ENCODE results near the gene LHFPL2. TPM values are rescaled to one million over a fixed set of nuclear protein-coding genes. Genes with fewer than 3 reads are reported as not detected.

Gene LHFPL2
- total RNA-seq, 3 donors from 2014 or later, result 44.8 to 63.6 (median 50.2) TPM

DNA sequence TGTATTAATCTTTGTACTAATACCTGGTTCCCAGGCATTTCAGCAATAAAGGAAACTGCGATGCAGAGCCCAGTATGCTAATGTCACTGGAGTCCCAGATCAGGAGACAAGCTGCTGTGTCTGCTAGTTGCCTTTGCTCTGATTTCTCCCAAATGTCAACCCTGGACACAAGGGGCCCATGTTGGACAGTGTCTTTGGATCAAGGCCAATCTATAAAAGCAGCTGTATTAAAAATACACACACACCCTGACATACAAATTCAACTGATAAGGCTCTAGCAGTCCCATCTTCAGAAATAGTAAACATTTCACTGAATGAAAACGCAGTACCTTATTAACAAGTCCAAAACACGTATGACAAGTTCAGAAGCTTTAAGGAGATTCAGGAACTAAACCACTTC lies 18.9 kb downstream of the LHFPL2 start:
- Histone ChIP-seq H3K4me3 (no peak overlapping the region), H3K36me3 (ENCODE audit: low read depth) (no peaks in the 10 kb centered on the region), H3K9me3 (no peaks in the 10 kb centered on the region), H3K4me1 (ENCODE audit: low read depth) (peaks cover 10% of the 10 kb centered on the region)
- no peak for DNase-seq
- TF ChIP-seq CTCF (IDR thresholded peaks at IDR 0.05), result no peak
- no peak for ATAC-seq
- intact Hi-C loops (cut with DNase I, micrococcal nuclease), result no loop called here

DNA sequence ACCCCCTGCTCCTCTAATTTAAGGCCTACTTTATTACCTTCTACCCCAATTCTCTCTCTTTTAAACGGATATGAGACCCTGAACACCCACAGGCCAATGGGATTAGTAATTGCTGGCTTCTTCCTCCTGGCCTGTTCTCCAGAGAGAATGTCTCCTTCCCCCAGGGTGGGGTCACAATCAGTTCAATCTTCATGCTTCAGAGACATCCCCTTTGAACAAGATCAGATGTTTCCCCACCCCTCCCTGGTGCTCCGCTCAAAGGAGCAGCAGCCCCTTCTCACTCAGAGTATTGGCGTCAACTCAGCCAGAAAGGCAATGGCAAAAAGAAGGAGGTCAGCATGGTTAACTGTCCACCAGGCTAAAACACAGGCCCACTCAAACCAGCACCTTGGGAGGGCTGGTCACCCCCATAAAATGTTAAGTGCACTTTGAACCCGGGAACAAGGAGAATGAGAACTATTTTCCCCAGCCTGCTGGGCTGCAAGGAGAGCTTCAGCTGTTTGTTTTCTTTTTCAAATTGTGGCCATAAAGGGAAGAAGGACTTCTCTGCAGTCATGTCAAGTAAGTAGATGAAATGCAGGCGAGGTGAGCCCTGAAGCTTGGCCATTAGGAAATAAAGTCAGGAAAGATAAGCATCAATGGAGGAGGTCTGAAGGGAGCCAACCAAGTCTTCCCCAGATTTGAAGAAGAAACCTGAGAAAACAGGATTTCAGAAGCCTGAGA lies 20.1 kb downstream of the LHFPL2 start:
- intact Hi-C loops (cut with DNase I, micrococcal nuclease), result no loop called here
- no peak for ATAC-seq

GRCh38 chr5:78627766-78628165 lies 20.8 kb downstream of the LHFPL2 start:
- no peak for TF ChIP-seq CTCF (IDR thresholded peaks at IDR 0.05)

More for the DNA sequence above, 20.1 kb downstream of the LHFPL2 start:
- DNase-seq, result no peak
- H3K36me3 ChIP-seq (ENCODE audit: low read depth), result no peaks in the 10 kb centered on the region
- H3K4me3 ChIP-seq, result no peak overlapping the region
- peaks cover 3% of the 10 kb centered on the region for H3K4me1 ChIP-seq (ENCODE audit: low read depth)
- H3K9me3 ChIP-seq, result no peaks in the 10 kb centered on the region
- no peak for TF ChIP-seq CTCF (IDR thresholded peaks at IDR 0.05)

DNA sequence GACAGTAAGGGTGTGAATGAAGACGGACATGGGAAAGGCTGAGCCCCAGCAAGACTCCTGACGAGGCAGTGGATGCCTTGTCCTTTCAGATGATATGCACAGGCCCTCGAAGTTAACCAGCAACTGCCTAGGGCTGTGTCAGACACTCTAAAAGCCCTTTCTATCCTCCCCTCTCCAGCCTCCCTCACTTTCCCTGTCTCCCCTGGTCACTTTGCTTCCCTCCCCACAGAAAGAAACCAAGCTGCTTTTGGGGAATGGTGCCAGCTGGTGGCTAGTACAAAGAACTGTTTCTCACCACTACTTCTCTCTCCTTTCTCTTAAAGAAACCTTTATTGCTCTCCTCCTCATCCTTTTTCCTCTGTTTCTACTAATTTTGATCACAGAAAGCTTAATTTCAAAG lies 21.4 kb downstream of the LHFPL2 start:
- intact Hi-C loops (cut with DNase I, micrococcal nuclease), result no loop called here
- H3K36me3 ChIP-seq (ENCODE audit: low read depth), result no peaks in the 10 kb centered on the region
- H3K9me3 ChIP-seq, result no peaks in the 10 kb centered on the region
- DNase-seq, result no peak
- TF ChIP-seq CTCF (IDR thresholded peaks at IDR 0.05), result no peak
- H3K4me3 ChIP-seq, result no peak overlapping the region
- no peak for ATAC-seq
- H3K4me1 ChIP-seq (ENCODE audit: low read depth), result peaks cover 3% of the 10 kb centered on the region

More at GRCh38 chr5:78627766-78628165, 20.8 kb downstream of the LHFPL2 start:
- no peaks in the 10 kb centered on the region for H3K9me3 ChIP-seq
- ATAC-seq (no peak), DNase-seq (no peak)
- no peak overlapping the region for H3K4me3 ChIP-seq
- H3K4me1 ChIP-seq (ENCODE audit: low read depth), result peaks cover 3% of the 10 kb centered on the region
- intact Hi-C loops (cut with DNase I, micrococcal nuclease), result no loop called here
- no peaks in the 10 kb centered on the region for H3K36me3 ChIP-seq (ENCODE audit: low read depth)

- Histone ChIP-seq H3K4me1 (ENCODE audit: low read depth) (peaks cover 3% of the 10 kb centered on the region), H3K9me3 (no peaks in the 10 kb centered on the region), H3K36me3 (ENCODE audit: low read depth) (no peaks in the 10 kb centered on the region), H3K4me3 (no peak overlapping the region)
- ATAC-seq (no peak), DNase-seq (no peak)
- intact Hi-C loops (cut with DNase I, micrococcal nuclease), result no loop called here
- no peak for TF ChIP-seq CTCF (IDR thresholded peaks at IDR 0.05)
Measured at GRCh38 chr5:78626009-78626571, 22.5 kb downstream of the LHFPL2 start.

Data from mucosa of descending colon (tissue), 3 donors.